ENCODE results near the gene MCM6. TPM values are rescaled to one million over a fixed set of nuclear protein-coding genes. Genes with fewer than 3 reads are reported as not detected.

Gene MCM6
- total RNA-seq, 1 experiment from 2014 or later = 57.1 TPM

DNA sequence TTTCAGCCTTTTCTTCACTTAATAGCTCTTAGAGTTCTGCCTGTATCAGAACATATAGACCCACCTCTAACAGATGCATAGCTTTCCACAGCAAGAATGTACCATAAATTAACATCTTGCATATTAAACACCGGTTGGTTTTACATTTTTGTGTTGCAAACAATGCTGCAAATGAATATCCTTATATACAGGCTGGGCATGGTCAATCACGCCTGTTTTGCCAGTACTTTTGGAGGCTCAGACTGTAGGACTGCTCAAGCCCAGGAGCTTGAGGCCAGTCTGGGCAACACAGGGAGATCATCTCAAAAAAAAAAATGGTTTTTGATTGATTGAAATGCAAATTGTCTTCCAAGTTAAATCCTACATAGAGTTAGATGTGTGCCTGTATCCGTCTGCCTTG, 37.7 kb downstream of the MCM6 start:
- Histone ChIP-seq H3K4me3 (no peak overlapping the region), H3K27me3 (no peaks in the 10 kb centered on the region), H3K36me3 (peaks cover 37% of the 10 kb centered on the region), H3K9me3 (no peaks in the 10 kb centered on the region)
- no peak for DNase-seq

- Histone ChIP-seq H3K4me3 (no peak within 1 kb of the TSS), H3K36me3 (peaks cover 22% of the 10 kb centered on the region), H3K27me3 (no peaks in the 10 kb centered on the region), H3K9me3 (no peaks in the 10 kb centered on the region)
- DNase-seq = no peak
These were observed 39.5 kb downstream of the MCM6 start, which contains the start of gene LCT for GRCh38 chr2:135836596-135837270. Gene LCT, minus strand, starts transcription at chr2:135837184. Its CDS starts 15 bp downstream, at chr2:135837169.

DNA sequence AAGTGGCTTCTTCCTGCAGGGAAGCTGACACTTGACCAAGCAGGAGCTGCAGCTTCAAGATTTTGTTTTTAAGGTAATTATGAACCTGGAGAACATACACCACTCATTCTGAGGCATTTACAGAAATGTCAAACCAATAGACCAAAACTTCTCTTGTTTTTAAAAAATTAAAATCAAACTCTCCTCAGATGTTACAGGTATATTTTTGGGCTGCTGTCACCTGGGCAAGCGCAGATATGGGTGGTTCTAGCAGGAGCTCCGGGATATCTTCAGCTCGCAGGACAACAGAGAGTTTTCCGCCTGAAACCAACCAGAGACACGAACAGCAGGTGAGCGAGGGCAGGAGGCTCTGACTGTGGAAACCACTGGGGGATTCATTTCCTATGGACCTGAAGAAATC, 43.4 kb downstream of the MCM6 start:
- no peak for DNase-seq
- Histone ChIP-seq H3K27me3 (no peaks in the 10 kb centered on the region), H3K9me3 (no peaks in the 10 kb centered on the region), H3K36me3 (no peaks in the 10 kb centered on the region; the same call in 1 of the 2 replicates), H3K4me3 (no peak overlapping the region)

DNA sequence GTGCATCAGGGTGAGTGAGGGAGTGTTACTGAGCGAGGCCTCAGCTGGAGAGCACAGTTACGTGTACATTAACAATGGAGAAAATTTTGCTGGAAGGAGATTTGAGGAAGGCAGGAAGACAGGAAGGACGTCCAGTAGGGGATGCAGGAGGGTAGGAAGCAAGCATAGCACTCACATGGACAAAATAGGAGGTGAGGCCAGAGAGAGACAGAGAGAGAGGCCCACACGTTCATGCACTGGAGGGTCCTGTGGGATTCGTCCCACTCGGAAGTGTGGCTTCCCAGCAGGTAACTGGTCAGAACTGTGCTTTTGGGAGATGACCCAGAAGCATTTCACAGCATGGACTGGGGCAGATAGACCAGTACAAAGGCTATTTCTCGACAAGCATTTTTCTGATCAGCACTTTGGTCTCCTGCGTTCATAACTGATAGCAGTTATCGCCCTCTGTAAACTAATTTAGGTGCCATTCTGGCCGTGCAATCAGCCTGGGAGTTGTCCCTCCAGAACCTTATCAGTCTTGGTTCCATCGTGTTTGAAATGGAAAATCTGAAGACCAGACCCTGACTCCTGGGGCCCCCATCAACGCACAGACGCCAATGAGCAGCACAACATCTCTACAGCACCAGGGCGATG, 44.9 kb downstream of the MCM6 start:
- no peak for DNase-seq
- Histone ChIP-seq H3K4me3 (no peak overlapping the region), H3K36me3 (no peaks in the 10 kb centered on the region; the same call in 1 of the 2 replicates), H3K27me3 (no peaks in the 10 kb centered on the region), H3K9me3 (no peaks in the 10 kb centered on the region)

GRCh38 chr2:135829378-135830135, 46.7 kb downstream of the MCM6 start:
- H3K4me3 ChIP-seq = no peak overlapping the region
- no peak for DNase-seq
- no peaks in the 10 kb centered on the region for H3K9me3 ChIP-seq
- no peaks in the 10 kb centered on the region for H3K36me3 ChIP-seq
- no peaks in the 10 kb centered on the region for H3K27me3 ChIP-seq

GRCh38 chr2:135826544-135826943, 49.7 kb downstream of the MCM6 start:
- Histone ChIP-seq H3K27me3 (no peaks in the 10 kb centered on the region), H3K4me3 (no peak overlapping the region), H3K9me3 (no peaks in the 10 kb centered on the region; the same call in 1 of the 2 replicates), H3K36me3 (no peaks in the 10 kb centered on the region)
- no peak for DNase-seq

DNA sequence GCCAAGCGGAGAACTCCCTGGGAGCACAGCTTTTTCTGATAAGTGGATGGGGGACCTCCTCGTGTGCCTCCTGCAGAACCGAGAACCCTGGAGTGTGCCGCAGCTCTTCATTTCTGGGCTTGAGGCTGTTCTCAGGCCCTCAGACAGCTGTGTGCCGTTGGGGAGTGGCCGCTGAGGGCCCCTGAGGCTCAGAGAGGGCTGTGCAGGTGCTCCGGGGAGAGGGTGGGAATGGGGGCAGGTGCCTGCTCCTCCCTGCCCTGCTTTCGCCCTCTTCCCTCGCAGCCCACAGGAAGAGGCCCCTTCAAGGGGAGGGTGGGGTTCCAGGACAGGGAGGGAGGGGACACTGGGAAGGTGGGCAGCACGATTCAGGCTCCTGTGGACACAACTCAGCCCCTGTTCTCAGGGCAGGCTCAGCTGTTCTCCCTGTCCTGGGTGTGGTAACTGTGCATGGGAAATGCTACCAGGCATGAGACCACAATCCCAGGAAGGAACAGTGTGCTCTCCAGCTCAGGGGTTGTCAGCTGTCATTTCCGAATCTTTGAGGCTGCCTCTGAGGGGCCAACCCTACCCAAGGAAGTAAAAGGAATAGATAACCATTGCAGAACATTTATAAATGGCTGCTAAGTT, 50.6 kb downstream of the MCM6 start:
- Histone ChIP-seq H3K9me3 (no peaks in the 10 kb centered on the region; the same call in 1 of the 2 replicates), H3K36me3 (no peaks in the 10 kb centered on the region), H3K4me3 (no peak overlapping the region), H3K27me3 (no peaks in the 10 kb centered on the region)
- DNase-seq = no peak

DNA sequence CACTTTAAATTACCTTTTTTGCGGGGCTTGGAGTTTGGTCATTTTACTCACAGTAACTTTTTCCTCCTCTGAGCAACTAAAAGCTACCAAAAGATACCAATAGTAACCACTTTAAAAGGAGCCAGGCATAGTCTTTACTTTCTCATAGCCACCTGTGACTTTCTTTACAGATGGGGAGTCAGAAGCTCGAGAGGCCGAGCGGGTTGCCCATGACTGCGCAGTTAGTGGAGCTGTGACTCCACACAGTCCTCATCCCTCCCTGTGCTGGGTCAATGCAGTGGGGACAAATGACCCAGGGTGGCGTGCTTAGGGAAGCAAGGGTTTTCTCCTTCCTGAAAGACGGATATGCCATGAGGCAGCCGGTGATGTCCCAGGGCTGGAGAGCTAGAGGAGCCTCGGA, 51.1 kb downstream of the MCM6 start:
- no peaks in the 10 kb centered on the region for H3K27me3 ChIP-seq
- DNase-seq = no peak
- no peak overlapping the region for H3K4me3 ChIP-seq
- no peaks in the 10 kb centered on the region for H3K36me3 ChIP-seq
- no peaks in the 10 kb centered on the region; the same call in 1 of the 2 replicates for H3K9me3 ChIP-seq

DNA sequence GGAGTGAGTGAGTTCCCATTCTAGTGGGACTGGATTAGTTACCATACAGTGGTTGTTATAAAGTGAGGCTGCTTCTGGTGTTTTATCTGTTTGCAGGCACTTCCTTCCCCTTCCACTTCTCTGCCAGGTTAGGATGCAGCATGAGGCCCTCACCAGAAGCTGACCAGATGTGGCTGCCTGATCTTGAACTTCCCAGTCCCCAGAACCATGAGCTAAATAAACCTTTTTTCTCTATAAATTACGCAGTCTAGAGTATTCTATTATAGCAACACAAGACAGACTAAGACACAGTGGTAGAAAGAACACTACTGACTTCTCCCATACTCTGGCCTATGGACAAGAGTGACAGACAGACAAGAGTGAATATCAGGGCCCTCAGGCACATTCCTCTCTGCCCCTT, 53.4 kb downstream of the MCM6 start:
- Histone ChIP-seq H3K9me3 (no peaks in the 10 kb centered on the region; the same call in 1 of the 2 replicates), H3K4me3 (no peak overlapping the region), H3K27me3 (no peaks in the 10 kb centered on the region), H3K36me3 (no peaks in the 10 kb centered on the region)
- DNase-seq = no peak

DNA sequence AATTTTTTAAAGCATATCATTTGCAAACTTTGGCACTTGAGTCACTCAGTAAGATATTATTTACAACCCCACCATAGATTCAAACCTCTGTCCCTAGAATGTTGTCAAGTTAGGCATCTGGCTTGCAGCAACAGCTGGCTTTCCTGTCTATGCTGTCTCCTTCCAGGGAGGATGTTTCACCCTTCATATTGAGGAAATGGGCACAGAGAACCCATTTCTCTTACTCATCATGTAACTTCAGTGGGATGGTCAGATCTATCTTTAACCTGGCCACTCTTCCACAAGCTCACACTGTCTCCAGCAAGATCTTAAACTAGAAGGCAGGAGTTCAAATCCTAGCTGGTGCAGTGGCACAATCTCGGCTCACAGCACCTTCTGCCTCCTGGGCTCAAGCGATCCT, 55.1 kb downstream of the MCM6 start:
- Histone ChIP-seq H3K9me3 (no peaks in the 10 kb centered on the region; the same call in 1 of the 2 replicates), H3K27me3 (no peaks in the 10 kb centered on the region), H3K36me3 (no peaks in the 10 kb centered on the region), H3K4me3 (no peak overlapping the region)
- no peak for DNase-seq

DNA sequence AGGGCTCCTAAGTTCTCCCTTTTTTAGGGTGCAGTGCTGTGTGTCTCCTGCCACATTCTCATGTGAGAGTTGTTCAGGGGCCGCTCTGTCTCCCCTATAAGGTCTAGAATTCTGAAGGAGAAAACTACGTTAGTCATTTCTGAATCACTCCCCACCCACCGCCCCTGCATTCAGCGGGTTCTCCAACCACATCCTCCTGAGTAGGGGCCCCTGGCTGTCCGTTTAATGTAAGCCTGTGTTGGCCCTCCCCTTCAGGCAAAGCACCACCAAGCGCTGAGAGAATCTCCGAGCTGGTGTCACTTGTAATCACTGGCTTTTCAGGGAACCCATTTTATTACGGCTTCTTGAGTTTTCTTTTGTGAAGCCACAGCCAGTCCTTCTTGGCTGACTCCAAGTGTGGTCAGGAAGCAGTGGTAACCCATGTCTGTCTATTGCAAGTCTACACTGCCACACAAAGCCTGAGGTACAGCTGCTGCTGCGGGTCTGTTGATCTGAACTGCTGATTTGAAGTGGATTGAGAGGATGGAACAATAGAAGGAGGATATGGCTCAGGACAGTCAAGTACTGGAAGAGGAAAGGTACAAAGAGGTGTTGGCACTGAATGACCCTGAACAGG, 56.1 kb downstream of the MCM6 start:
- H3K9me3 ChIP-seq = no peaks in the 10 kb centered on the region; the same call in 1 of the 2 replicates
- H3K36me3 ChIP-seq = no peaks in the 10 kb centered on the region
- no peak overlapping the region for H3K4me3 ChIP-seq
- DNase-seq = peak; percentile 54
- H3K27me3 ChIP-seq = no peaks in the 10 kb centered on the region

DNA sequence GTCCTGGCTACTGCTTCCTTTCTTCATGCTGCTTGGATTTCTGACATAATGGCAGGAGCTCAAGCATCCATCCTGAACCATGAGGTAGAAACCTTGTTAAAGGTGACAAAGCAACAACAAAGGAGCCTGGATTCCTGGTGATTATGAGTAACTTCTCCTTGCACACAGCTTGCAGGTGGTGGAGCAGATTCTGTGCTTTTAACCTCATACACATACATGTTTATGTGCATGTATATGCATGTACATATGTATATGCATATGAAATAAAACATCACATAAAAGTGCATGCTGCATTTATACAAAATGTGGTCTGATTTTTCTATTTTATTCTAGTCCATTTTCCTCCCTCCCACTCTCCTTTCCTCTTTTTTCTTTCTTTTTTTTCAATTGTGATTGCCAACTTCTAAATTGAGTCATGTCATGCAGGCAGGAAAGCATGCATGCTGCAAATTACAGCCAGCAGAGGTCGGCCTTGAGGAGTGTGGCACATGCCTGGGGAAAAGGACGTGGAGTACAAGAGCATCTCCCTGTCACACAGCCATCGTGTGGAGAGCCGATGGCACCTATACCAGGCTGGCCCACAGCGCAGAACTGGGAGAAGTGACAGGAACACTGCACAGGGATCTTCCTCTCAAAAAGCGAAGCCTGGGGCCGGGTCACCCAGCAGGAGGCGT, 57.2 kb downstream of the MCM6 start:
- DNase-seq = peak; percentile 57
- H3K9me3 ChIP-seq = no peaks in the 10 kb centered on the region; the same call in 1 of the 2 replicates
- H3K36me3 ChIP-seq = no peaks in the 10 kb centered on the region
- no peaks in the 10 kb centered on the region for H3K27me3 ChIP-seq
- H3K4me3 ChIP-seq = no peak overlapping the region

GRCh38 chr2:135817951-135818350, 58.3 kb downstream of the MCM6 start:
- no peak overlapping the region for H3K4me3 ChIP-seq
- no peaks in the 10 kb centered on the region for H3K27me3 ChIP-seq
- H3K9me3 ChIP-seq = no peaks in the 10 kb centered on the region; the same call in none of the 2 replicates
- H3K36me3 ChIP-seq = no peaks in the 10 kb centered on the region
- no peak for DNase-seq

GRCh38 chr2:135817466-135817865, 58.8 kb downstream of the MCM6 start:
- DNase-seq = no peak
- Histone ChIP-seq H3K27me3 (no peaks in the 10 kb centered on the region), H3K4me3 (no peak overlapping the region), H3K9me3 (no peaks in the 10 kb centered on the region; the same call in 1 of the 2 replicates), H3K36me3 (no peaks in the 10 kb centered on the region)

DNA sequence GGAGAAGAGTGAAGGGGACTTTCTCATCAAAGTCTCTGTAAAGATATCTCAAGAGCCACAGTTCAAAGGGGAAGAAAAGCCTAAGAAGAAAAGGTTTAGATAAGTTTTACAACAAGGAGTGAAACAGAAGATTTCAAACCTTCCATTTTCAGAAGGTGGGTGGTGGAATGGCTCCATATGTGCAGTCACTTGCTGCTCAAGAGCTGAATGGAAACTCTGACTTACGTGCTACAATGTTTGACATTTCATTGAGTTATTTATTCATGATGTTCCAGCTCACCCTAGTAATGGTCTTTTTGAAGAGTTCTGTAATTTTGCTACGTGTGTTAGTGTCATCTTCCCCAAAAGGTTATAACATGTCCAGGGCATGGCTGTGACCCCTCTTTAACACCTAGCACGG, 61.0 kb downstream of the MCM6 start:
- H3K9me3 ChIP-seq = no peaks in the 10 kb centered on the region; the same call in 1 of the 2 replicates
- no peaks in the 10 kb centered on the region for H3K27me3 ChIP-seq
- H3K4me3 ChIP-seq = no peak overlapping the region
- no peaks in the 10 kb centered on the region for H3K36me3 ChIP-seq
- DNase-seq = no peak

- no peak for DNase-seq
- H3K4me3 ChIP-seq = no peak overlapping the region
- no peaks in the 10 kb centered on the region for H3K36me3 ChIP-seq
- H3K9me3 ChIP-seq = no peaks in the 10 kb centered on the region; the same call in 1 of the 2 replicates
- no peaks in the 10 kb centered on the region for H3K27me3 ChIP-seq
These were observed 63.2 kb downstream of the MCM6 start for GRCh38 chr2:135812907-135813511.

All from MG63 (cell line).